K562 (cell line): Measurements from ENCODE around the gene C17orf75. TPM values are rescaled to one million over a fixed set of nuclear protein-coding genes. Genes with fewer than 3 reads are reported as not detected.

Source experiments
- CTBP1 ChIP-seq: fragments of 450-650 bp; IDR thresholded peaks from 2 replicates; pipeline ENCODE4 v1.6.1; 2016; ENCODE audit warnings: borderline replicate concordance
- E2F1 ChIP-seq: sonication (generic); formaldehyde crosslinking; IDR thresholded peaks from 2 replicates; pipeline ENCODE4 v1.8.1; 2023; ENCODE audit warnings: mild to moderate bottlenecking, missing genetic modification reagents, moderate library complexity
- ETV1 ChIP-seq: fragments of 450-650 bp; conservative IDR thresholded peaks from 2 replicates; pipeline ENCODE4 v1.6.1; 2016; ENCODE audit warnings: missing genetic modification characterization, control low read depth, low read depth, missing compliant biosample characterization
- FIP1L1 ChIP-seq: fragments of 200-400 bp; formaldehyde crosslinking; IDR thresholded peaks from 2 replicates; pipeline ENCODE4 v1.6.1; 2018; ENCODE audit warnings: mild to moderate bottlenecking, low read depth, low read length; ENCODE audit not compliant: poor library complexity, severe bottlenecking
- FOXP4 ChIP-seq: sonication (generic); formaldehyde crosslinking; IDR thresholded peaks from 2 replicates; pipeline ENCODE4 v1.8.0; 2022; ENCODE audit warnings: mild to moderate bottlenecking, missing genetic modification reagents, borderline replicate concordance
- PKNOX1 ChIP-seq: fragments of 450-650 bp; IDR thresholded peaks from 2 replicates; pipeline ENCODE4 v1.6.1; 2016
- PML ChIP-seq: IDR thresholded peaks from 2 replicates; pipeline ENCODE4 v1.6.1; 2012; ENCODE audit warnings: low read length, inconsistent platforms
- POLR2A ChIP-seq: fragments of 450-650 bp; conservative IDR thresholded peaks from 2 replicates; pipeline ENCODE4 v1.6.1; 2016
- SIX5 ChIP-seq, 2 experiments: IDR thresholded peaks; 2 replicates each; pipeline ENCODE4 v1.6.1; 2011; ENCODE audit warnings: low read length in 2 of 2, borderline replicate concordance in 1 of 2, low read depth in 1 of 2, mild to moderate bottlenecking in 1 of 2, moderate library complexity in 1 of 2; ENCODE audit not compliant: insufficient read depth in 1 of 2
- SMAD1 ChIP-seq: fragments of 150-350 bp; IDR thresholded peaks from 2 replicates; pipeline ENCODE4 v1.6.1; 2014; ENCODE audit warnings: low read length, low read depth; ENCODE audit not compliant: partially characterized antibody
- SRSF3 ChIP-seq: fragments of 200-400 bp; formaldehyde crosslinking; IDR thresholded peaks from 2 replicates; pipeline ENCODE4 v1.6.1; 2016; ENCODE audit warnings: mild to moderate bottlenecking, low read length, moderate library complexity; ENCODE audit not compliant: insufficient read depth
- TCF7 ChIP-seq: sonication (generic); IDR thresholded peaks from 2 replicates; pipeline ENCODE4 v1.6.1; 2016; ENCODE audit warnings: antibody characterized with exemption, borderline replicate concordance
- TEAD1 ChIP-seq, 2 experiments: fragments of 450-650 bp in 1 of 2; sonication (generic) in 1 of 2; formaldehyde crosslinking; IDR thresholded peaks; 2 replicates each; pipeline versions ENCODE4 v1.4.0 to v1.8.0; 2020 to 2022; ENCODE audit warnings: mild to moderate bottlenecking in 2 of 2, missing genetic modification reagents in 1 of 2
- ZC3H4 ChIP-seq: sonication (generic); formaldehyde crosslinking; IDR thresholded peaks from 2 replicates; pipeline ENCODE4 v1.9.0; 2021; ENCODE audit warnings: missing genetic modification reagents, borderline replicate concordance
- polyA plus RNA-seq, 8 experiments: library from polyadenylated mRNA; depleted of rRNA in 4 of 8; stranded (reverse) in 5 of 8; unstranded in 3 of 8; fragments of >200 nt; fragmentation: Nextera tagmentation in 2 of 8; fragmentation: Illumina TruSeq in 1 of 8; extraction: Ambion mirVana in 2 of 8; extraction: Trizol in 1 of 8; gene quantifications; 2 replicates each; pipeline versions ENCODE4 v1.2.1 to v1.2.3, GENCODE V29; 2011 to 2014; ENCODE audit warnings: inconsistent platforms in 1 of 8, missing spikeins in 1 of 8
- total RNA-seq, 7 experiments: library from RNA; depleted of rRNA in 6 of 7; stranded (reverse); fragments of >200 nt in 6 of 7; fragmentation: Illumina TruSeq in 2 of 7; extraction: Trizol in 2 of 7; gene quantifications; 2 replicates each; pipeline versions ENCODE4 v1.2.1 to v1.2.3, GENCODE V29; 2011 to 2021; ENCODE audit warnings: low replicate concordance in 1 of 7

C17orf75 gene
- total and polyA plus RNA-seq, 9 of the 15 experiments (the other 6 are each of a cell fraction or from before 2014, with no cell fraction given): 15.5 to 55.7 (median 18.5) TPM

GRCh38 chr17:32341857-32342602 lies at the start of gene C17orf75 (continued):
- peak; percentile 68; the same call in 1 of the 2 replicates for TF ChIP-seq E2F1 (CRISPR knock-in tag)
- no peak for TF ChIP-seq FOXP4 (CRISPR knock-in tag)
- peak; percentile 59 for TF ChIP-seq PKNOX1
- peak; percentile 82 for TF ChIP-seq POLR2A
- peak; percentile 59; the same call in 1 of the 2 replicates for TF ChIP-seq PML
- TF ChIP-seq FIP1L1: peak; percentile 70
- TF ChIP-seq SMAD1: peak; percentile 67
- TF ChIP-seq ETV1 (tag): peak; percentile 73
- TF ChIP-seq SRSF3: no peak
- peak; percentile 81 for TF ChIP-seq TCF7
- 0 out of 4 replicates have a peak, but pooled peaks of 1 of the 2 experiments have one; percentile 55 for TF ChIP-seq TEAD1 (CRISPR knock-in tag; IDR thresholded peaks at IDR 0.05)
- peak; percentile 87 for TF ChIP-seq CTBP1
- TF ChIP-seq SIX5 (IDR thresholded peaks at IDR 0.05; ENCODE audit: borderline replicate concordance in 1 of 2, insufficient read depth in 1 of 2, low read depth in 1 of 2, low read length in 2 of 2): peak; percentile 41 to 67; a peak in 3 of 4 replicates
- no peak for TF ChIP-seq ZC3H4 (CRISPR knock-in tag)
